ENCODE measurements around the gene EID1. TPM values are rescaled to one million over a fixed set of nuclear protein-coding genes. Genes with fewer than 3 reads are reported as not detected.

EID1 gene
- total RNA-seq, 3 donors from 2014 or later, result 204 to 266 (median 227) TPM

- Histone ChIP-seq H3K4me1 (no peaks in the 10 kb centered on the region), H3K4me3 (no peak overlapping the region), H3K27me3 (no peaks in the 10 kb centered on the region), H3K36me3 (no peaks in the 10 kb centered on the region), H3K9me3 (no peaks in the 10 kb centered on the region), H3K27ac (peak overlapping the region; percentile 49 to 69)
- intact Hi-C loops (cut with DNase I; ENCODE audit: low total_unique reads), result no loop called here
- TF ChIP-seq POLR2A (IDR thresholded peaks at IDR 0.05) (no peak), POLR2AphosphoS5 (IDR thresholded peaks at IDR 0.05) (no peak)
- TF ChIP-seq, protein P1, sequence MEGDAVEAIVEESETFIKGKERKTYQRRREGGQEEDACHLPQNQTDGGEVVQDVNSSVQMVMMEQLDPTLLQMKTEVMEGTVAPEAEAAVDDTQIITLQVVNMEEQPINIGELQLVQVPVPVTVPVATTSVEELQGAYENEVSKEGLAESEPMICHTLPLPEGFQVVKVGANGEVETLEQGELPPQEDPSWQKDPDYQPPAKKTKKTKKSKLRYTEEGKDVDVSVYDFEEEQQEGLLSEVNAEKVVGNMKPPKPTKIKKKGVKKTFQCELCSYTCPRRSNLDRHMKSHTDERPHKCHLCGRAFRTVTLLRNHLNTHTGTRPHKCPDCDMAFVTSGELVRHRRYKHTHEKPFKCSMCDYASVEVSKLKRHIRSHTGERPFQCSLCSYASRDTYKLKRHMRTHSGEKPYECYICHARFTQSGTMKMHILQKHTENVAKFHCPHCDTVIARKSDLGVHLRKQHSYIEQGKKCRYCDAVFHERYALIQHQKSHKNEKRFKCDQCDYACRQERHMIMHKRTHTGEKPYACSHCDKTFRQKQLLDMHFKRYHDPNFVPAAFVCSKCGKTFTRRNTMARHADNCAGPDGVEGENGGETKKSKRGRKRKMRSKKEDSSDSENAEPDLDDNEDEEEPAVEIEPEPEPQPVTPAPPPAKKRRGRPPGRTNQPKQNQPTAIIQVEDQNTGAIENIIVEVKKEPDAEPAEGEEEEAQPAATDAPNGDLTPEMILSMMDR (IDR thresholded peaks at IDR 0.05), result no peak
- DNase-seq (ENCODE audit: low spot score in 2 of 2), result no peak
Measured at GRCh38 chr15:48868536-48868935, 9.4 kb upstream of the EID1 start.

- H3K4me1 ChIP-seq, result no peaks in the 10 kb centered on the region
- H3K36me3 ChIP-seq, result no peaks in the 10 kb centered on the region
- intact Hi-C loops (cut with DNase I; ENCODE audit: low total_unique reads), result no loop called here
Measured at GRCh38 chr15:48869966-48870365, 8.0 kb upstream of the EID1 start.

GRCh38 chr15:48871542-48871941 lies 6.4 kb upstream of the EID1 start:
- H3K4me3 ChIP-seq, result no peak overlapping the region
- no peaks in the 10 kb centered on the region for H3K36me3 ChIP-seq
- intact Hi-C loops (cut with DNase I; ENCODE audit: low total_unique reads), result no loop called here
- H3K27me3 ChIP-seq, result no peaks in the 10 kb centered on the region
- H3K4me1 ChIP-seq, result no peaks in the 10 kb centered on the region
- DNase-seq (ENCODE audit: low spot score in 2 of 2), result no peak
- no peak overlapping the region for H3K27ac ChIP-seq
- TF ChIP-seq POLR2A (IDR thresholded peaks at IDR 0.05) (no peak), POLR2AphosphoS5 (IDR thresholded peaks at IDR 0.05) (no peak)
- TF ChIP-seq, protein P1 (IDR thresholded peaks at IDR 0.05), result no peak
- H3K9me3 ChIP-seq, result no peaks in the 10 kb centered on the region

More at GRCh38 chr15:48869966-48870365, 8.0 kb upstream of the EID1 start:
- no peak overlapping the region for H3K4me3 ChIP-seq
- TF ChIP-seq POLR2AphosphoS5 (IDR thresholded peaks at IDR 0.05), result no peak
- TF ChIP-seq, protein P1 (IDR thresholded peaks at IDR 0.05), result no peak
- TF ChIP-seq POLR2A (IDR thresholded peaks at IDR 0.05), result no peak
- no peak for DNase-seq (ENCODE audit: low spot score in 2 of 2)
- H3K27me3 ChIP-seq, result no peaks in the 10 kb centered on the region
- H3K27ac ChIP-seq, result no peak overlapping the region
- H3K9me3 ChIP-seq, result no peaks in the 10 kb centered on the region

- no peak overlapping the region for H3K4me3 ChIP-seq
- no peak for TF ChIP-seq POLR2AphosphoS5 (IDR thresholded peaks at IDR 0.05)
- TF ChIP-seq, protein P1 (IDR thresholded peaks at IDR 0.05), result no peak
- no peak for TF ChIP-seq POLR2A (IDR thresholded peaks at IDR 0.05)
- H3K36me3 ChIP-seq, result no peaks in the 10 kb centered on the region
- no peaks in the 10 kb centered on the region for H3K4me1 ChIP-seq
- H3K9me3 ChIP-seq, result no peaks in the 10 kb centered on the region
- intact Hi-C loops (cut with DNase I; ENCODE audit: low total_unique reads), result no loop called here
- no peaks in the 10 kb centered on the region for H3K27me3 ChIP-seq
- no peak overlapping the region for H3K27ac ChIP-seq
- no peak for DNase-seq (ENCODE audit: low spot score in 2 of 2)
Measured at GRCh38 chr15:48872632-48873031, 5.3 kb upstream of the EID1 start.

DNA sequence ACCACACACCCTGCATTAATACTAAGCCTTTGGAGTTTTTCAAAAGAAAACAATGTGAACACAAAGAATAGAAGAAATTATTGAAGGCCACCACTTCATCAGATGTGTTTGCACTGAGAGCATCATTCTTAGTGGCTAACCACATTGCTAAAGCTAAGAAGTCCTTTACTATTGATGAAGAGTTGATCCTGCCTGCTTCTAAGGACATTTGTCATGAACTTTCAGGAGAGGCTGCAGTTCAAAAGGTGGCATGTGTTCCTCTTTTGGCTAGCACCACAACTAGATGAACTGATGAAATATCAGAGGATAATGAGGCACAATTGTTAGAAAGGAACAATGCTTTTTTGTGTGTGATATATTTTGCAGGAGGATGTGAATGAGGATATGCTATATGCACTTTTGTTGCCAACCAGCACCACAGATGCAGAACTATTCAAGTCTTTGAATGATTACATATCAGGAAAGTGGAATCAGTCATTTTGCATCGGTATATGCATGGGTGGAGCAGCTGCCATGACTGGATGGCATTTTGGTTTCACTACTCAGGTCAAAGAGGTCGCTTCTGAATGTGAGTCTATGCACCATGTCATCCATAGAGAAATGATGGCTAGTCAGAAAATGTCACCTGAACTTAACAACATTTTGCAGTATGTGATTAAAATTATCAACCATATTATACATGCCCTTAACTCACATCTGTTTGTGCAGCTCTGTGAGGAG lies 2.5 kb upstream of the EID1 start:
- Histone ChIP-seq H3K9me3 (no peaks in the 10 kb centered on the region), H3K4me3 (no peak overlapping the region), H3K27me3 (no peaks in the 10 kb centered on the region), H3K4me1 (peaks cover 0 to 9% of the 10 kb centered on the region in 2 donors), H3K36me3 (no peaks in the 10 kb centered on the region), H3K27ac (no peak overlapping the region)
- TF ChIP-seq, protein P1 (IDR thresholded peaks at IDR 0.05), result no peak
- TF ChIP-seq POLR2A (IDR thresholded peaks at IDR 0.05) (no peak), POLR2AphosphoS5 (IDR thresholded peaks at IDR 0.05) (no peak)
- intact Hi-C loops (cut with DNase I; ENCODE audit: low total_unique reads), result no loop called here
- no peak for DNase-seq (ENCODE audit: low spot score in 2 of 2)

Data from breast epithelium (tissue), 4 donors.